Colonic mucosa (tissue), 4 donors: ENCODE measurements around the gene ADCY4. TPM values are rescaled to one million over a fixed set of nuclear protein-coding genes. Genes with fewer than 3 reads are reported as not detected.

Experiments used
- DNase-seq: peaks from one replicate; pipeline ENCODE4 v3.0.0-alpha.2; 2020
- H3K27ac ChIP-seq: fragments of 200-600 bp; one replicate; pipeline ENCODE4 v1.8.0; 2021
- H3K27me3 ChIP-seq: fragments of 200-600 bp; one replicate; pipeline ENCODE4 v1.8.0; 2021
- H3K36me3 ChIP-seq: fragments of 200-600 bp; one replicate; pipeline ENCODE4 v1.8.0; 2021
- H3K4me1 ChIP-seq: fragments of 200-600 bp; one replicate; pipeline ENCODE4 v1.8.0; 2021; ENCODE audit warnings: mild to moderate bottlenecking
- H3K4me3 ChIP-seq: fragments of 200-600 bp; one replicate; pipeline ENCODE4 v1.8.0; 2021
- H3K9ac ChIP-seq, 2 donors: one replicate each; pipeline ENCODE4 v1.7.0; 2013; ENCODE audit warnings: control low read depth in 2 of 2, low read depth in 2 of 2, low read length in 2 of 2
- H3K9me3 ChIP-seq: fragments of 200-600 bp; one replicate; pipeline ENCODE4 v1.8.0; 2021
- CTCF ChIP-seq: fragments of 200-600 bp; IDR thresholded peaks from one replicate; pipeline ENCODE4 v1.8.0; 2022; ENCODE audit warnings: antibody characterized with exemption, mild to moderate bottlenecking
- intact Hi-C: fragments of 100-400 bp; cut with DNase I; formaldehyde crosslinking; loops from one replicate; pipeline ENCODE4 v1.14.1; 2022
- total RNA-seq, 2 donors: library from RNA; stranded (reverse); fragmentation: NEBNext Ultra II Directional in 1 of 2; extraction: Animal tissue kit (Norgen Biotek cat#: 25700) in 1 of 2; gene quantifications; one replicate each; pipeline ENCODE4 v1.2.1, GENCODE V29; 2021
- donor health status: healthy.
- donor health status: DM: no; HTN: no; CAD: no.
- donor health status: DM: no; HTN: no; CAD: no.

The ADCY4 gene
- total RNA-seq: 10 to 100 TPM in 1 of 2 donors, 1 to 10 TPM in 1; 6.7 to 10.2 TPM

GRCh38 chr14:24334431-24335291 lies at the start of gene ADCY4:
Gene ADCY4 (minus strand): TSS chr14:24335071. CDS start chr14:24334652, 419 bp downstream.
- Histone ChIP-seq H3K4me1 (peaks cover 21% of the 10 kb centered on the region), H3K9me3 (no peaks in the 10 kb centered on the region), H3K27me3 (peaks cover 10% of the 10 kb centered on the region), H3K27ac (peak within 1 kb of the TSS; percentile 12), H3K9ac (peak within 1 kb of the TSS; percentile 12 to 57), H3K36me3 (no peaks in the 10 kb centered on the region), H3K4me3 (peak within 1 kb of the TSS; percentile 28)
- TF ChIP-seq CTCF: no peak
- peak; percentile 35 for DNase-seq
- intact Hi-C loops: loop anchor here (5.0 kb wide), 1 partner anchor 33 kb away; the partner anchor contains the start of gene NFATC4

- no peak for DNase-seq
- H3K4me1 ChIP-seq: no peaks in the 10 kb centered on the region
- intact Hi-C loops: no loop called here
- no peak for TF ChIP-seq CTCF
- no peaks in the 10 kb centered on the region for H3K36me3 ChIP-seq
- H3K4me3 ChIP-seq: no peak overlapping the region
- no peaks in the 10 kb centered on the region for H3K9me3 ChIP-seq
- H3K27ac ChIP-seq: no peak overlapping the region
- H3K27me3 ChIP-seq: no peaks in the 10 kb centered on the region
- no peak overlapping the region for H3K9ac ChIP-seq
Measured at GRCh38 chr14:24384169-24384568, 49.3 kb upstream of the ADCY4 start.

GRCh38 chr14:24382064-24382371 lies 47.1 kb upstream of the ADCY4 start:
- Histone ChIP-seq H3K36me3 (no peaks in the 10 kb centered on the region), H3K4me1 (no peaks in the 10 kb centered on the region), H3K27ac (no peak overlapping the region), H3K4me3 (no peak overlapping the region), H3K9ac (no peak overlapping the region), H3K9me3 (no peaks in the 10 kb centered on the region), H3K27me3 (no peaks in the 10 kb centered on the region)
- no peak for DNase-seq
- intact Hi-C loops: no loop called here
- TF ChIP-seq CTCF: no peak

GRCh38 chr14:24381363-24382063 lies 46.6 kb upstream of the ADCY4 start:
- no peaks in the 10 kb centered on the region for H3K4me1 ChIP-seq
- TF ChIP-seq CTCF: no peak
- H3K4me3 ChIP-seq: no peak overlapping the region
- intact Hi-C loops: no loop called here
- H3K9ac ChIP-seq: no peak overlapping the region
- H3K27ac ChIP-seq: no peak overlapping the region
- no peaks in the 10 kb centered on the region for H3K27me3 ChIP-seq
- no peaks in the 10 kb centered on the region for H3K9me3 ChIP-seq
- no peaks in the 10 kb centered on the region for H3K36me3 ChIP-seq
- DNase-seq: no peak

- intact Hi-C loops: no loop called here
- Histone ChIP-seq H3K36me3 (no peaks in the 10 kb centered on the region), H3K27me3 (no peaks in the 10 kb centered on the region), H3K9ac (no peak overlapping the region), H3K27ac (no peak overlapping the region), H3K4me1 (no peaks in the 10 kb centered on the region), H3K9me3 (no peaks in the 10 kb centered on the region), H3K4me3 (no peak overlapping the region)
- no peak for TF ChIP-seq CTCF
- DNase-seq: no peak
Measured at GRCh38 chr14:24379907-24380730, 45.2 kb upstream of the ADCY4 start.
